HG03558 (cell line): ENCODE measurements around the gene PRPF40A.
A peak's percentile ranks its signal among the peaks of the same experiment; 100 is the strongest.

Experiments used
- ATAC-seq: cut with Tn5 transposase; IDR thresholded peaks from one replicate; pipeline ENCODE4 v1.9.1; 2021; ENCODE audit warnings: moderate number of reproducible peaks; ENCODE audit not compliant: unreplicated experiment; ENCODE audit errors: extremely low read depth

Gene PRPF40A

DNA sequence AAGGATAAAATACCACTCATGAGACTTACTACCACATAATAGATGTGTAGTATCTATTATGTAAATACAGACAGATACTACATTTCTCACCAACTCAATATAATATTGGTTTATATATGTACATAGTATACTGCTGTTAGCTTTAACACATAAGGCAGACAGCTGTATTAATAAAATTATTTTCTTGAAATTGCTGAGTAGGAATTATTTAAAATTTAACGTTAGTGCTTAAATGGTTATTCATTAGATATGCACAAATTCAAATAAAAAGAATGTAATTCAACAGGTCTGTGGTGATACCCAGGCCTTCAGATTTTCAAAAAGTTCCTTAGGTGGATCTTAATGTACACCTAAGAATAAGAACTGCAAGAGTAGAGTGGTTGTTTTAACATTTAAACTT, 59.0 kb downstream of the PRPF40A start:
- no peak for ATAC-seq

GRCh38 chr2:152657043-152657442, 60.2 kb downstream of the PRPF40A start:
- peak; percentile 75 for ATAC-seq

DNA sequence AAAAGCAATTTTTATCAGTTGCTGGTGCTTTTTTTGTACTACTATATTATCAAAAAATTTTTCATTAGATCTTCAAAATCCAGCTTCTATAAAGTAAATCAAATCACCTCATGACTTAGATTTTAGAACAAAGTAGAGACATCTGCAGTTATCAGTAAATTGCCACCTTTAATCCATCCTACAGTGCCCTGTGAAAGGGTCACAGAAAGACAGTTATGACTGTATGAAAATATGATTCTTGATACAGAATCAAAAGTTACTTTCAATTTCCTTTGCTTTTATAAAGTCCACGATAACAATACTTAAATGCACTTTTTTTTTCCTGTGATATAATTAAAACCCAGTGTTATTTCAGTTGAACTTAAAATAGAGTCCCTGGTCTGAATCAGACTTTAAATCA, 61.4 kb downstream of the PRPF40A start:
- no peak for ATAC-seq

DNA sequence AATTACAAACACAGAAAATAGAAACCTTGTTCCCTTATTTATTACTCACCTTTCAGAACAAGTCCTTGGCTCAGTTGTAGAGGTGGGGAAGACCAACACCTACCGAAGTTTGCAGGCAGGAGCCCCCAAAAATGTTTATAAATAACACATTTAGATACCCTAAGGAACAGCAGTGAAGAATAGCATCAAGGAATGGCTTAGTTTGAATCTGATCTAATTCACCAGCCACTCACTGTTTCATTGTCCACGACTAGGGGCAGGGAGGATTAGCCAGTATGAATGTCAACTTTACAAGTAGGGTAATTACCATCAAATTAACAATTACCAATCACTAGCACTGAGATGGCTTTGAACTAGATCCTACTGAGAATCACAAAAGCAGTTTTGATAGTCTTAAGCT, 65.4 kb downstream of the PRPF40A start:
- no peak for ATAC-seq

- no peak for ATAC-seq
Measured at GRCh38 chr2:152650768-152651371, 66.4 kb downstream of the PRPF40A start.

DNA sequence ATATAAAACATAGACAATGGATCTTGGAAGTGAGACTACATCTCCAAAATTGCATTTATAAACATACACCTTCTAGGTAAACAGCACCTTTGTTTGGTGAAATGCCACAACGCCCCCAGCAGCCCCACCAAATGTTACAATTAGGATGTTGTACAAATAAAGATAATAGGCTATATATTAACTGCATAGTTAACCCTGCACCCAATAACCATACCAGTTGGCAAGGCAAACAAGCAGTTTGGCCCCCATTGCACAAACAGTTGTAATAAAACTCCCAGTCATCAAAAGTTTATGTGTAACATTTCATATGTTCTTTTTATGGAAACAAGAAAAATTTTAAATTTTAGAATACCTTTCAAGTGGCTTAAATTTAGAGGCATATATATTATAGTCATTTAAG, 67.3 kb downstream of the PRPF40A start:
- no peak for ATAC-seq

DNA sequence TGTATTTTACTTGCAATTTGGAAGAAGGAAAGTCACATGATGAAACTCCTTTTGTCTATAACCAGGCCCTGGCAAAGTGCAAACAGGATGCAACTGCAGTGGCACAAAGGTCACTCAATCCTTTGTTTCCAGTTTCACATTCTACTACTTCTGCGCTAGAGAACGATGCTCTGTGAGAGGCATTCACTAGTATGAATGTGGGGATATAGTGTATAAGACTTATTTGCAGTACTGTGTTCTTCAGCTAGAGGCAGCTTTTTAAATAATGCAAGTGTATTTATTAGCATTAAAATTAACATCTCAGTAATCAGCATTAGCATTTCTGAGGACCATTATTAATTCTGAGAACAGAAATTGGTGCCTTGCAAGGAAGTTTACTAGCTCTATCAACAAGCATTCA, 68.9 kb downstream of the PRPF40A start:
- no peak for ATAC-seq

GRCh38 chr2:152647552-152647951, 69.7 kb downstream of the PRPF40A start:
- no peak for ATAC-seq

DNA sequence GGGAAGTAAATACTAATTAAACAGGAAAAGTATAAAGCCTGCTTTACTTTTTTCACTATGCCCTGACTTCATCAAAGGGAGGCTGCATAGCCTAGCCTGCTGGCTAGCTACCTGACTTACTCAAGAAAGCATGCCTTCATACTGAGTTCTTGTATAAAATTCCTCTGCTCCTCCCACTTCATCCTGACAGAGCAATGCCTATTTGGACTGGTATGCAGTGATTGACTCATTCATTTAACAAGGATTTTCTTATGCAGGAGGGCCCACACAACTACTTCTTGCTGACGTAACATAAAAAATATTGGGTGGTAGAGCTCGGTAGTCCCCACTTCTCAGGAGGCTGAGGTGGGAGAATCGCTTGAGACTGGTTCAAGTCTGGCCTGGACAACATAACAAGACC, 70.5 kb downstream of the PRPF40A start:
- ATAC-seq: no peak

DNA sequence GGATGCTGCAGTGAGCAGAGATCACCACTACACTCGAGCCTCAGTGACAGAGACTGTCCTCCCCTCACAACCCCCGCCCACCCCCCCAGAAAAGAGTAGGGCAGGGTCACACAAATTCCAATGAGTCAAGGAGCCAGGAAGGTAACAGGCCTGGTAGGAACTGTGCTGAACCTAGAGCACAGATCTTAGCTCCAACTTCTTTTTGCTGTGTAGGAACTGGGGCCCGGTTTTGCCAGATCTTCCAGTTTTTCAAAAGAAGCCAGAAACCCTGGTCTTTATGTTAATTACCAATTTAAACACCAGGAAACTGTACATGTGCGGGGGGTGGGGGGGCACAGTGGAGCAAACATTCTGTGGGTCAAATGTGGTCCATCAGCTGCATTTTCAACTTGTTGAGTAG, 71.0 kb downstream of the PRPF40A start:
- ATAC-seq: no peak

DNA sequence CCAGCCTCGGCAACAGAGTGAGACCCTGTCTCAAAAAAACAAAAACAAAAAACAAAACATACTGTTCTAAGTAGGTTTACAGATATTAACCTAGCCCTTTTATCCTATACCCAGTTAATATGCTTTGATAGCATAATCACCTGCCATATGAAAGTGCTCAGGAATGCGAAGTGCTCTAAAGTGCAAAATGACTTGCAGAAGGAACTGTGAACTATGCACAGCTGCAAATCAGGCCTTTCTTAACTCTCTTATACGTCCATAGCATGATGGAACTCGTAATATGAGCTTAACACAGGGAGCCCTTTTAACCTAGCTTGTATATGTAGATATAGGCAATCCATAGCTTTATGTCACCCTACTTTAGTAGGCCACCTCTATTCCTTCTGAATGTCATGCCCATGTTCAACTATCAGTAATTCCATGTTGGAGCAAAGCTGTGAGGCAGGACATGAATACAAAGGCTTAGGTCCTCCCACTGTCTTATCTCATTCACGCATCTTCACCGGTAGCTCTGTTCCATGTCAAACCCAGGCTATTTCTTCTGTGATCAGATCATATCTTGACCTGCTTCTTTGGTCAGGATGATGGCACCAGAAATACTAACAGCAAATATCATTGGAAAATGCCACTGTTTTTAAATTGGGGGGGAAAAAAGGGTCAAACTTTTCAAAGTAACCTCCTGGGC, 72.9 kb downstream of the PRPF40A start:
- ATAC-seq: no peak

GRCh38 chr2:152638590-152638989, 78.7 kb downstream of the PRPF40A start:
- no peak for ATAC-seq

DNA sequence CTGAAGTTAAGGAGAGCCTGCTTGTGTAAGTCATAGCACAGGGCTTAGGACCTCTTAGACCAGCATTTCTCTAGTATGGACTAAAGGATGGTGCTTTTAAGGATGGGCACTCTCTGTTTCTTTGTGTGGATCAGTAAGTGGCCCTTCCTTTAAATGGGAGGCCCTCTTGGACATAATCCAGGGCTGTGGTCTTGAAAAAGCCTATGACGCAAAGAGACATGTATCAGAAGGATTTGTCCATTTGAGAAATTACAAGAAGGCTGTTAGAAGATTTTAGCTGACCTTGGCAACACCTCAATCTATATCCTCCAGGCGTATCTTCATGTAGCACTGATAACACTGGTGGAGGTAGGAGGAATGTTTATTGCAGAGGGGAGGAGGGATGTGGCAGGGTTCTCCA, 79.2 kb downstream of the PRPF40A start:
- ATAC-seq: no peak

DNA sequence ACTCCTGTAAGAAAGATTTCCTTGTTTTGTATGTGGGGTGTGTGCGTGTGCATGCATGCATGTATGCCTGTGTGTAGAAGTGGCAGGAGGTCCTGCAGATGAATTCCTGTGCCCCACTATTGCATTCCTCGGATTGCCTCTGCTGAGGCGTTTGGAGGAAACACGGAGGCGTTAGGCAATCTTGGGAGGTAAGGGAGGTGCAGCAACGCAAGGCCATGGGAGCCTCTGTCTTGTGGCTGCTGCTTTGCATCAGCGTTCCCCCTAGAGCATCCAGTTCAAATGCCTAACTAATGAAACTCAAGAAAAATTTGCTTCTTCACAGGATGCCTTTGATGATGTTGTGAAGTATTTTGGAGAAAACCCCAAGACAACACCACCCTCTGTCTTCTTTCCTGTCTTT, 80.0 kb downstream of the PRPF40A start:
- no peak for ATAC-seq

DNA sequence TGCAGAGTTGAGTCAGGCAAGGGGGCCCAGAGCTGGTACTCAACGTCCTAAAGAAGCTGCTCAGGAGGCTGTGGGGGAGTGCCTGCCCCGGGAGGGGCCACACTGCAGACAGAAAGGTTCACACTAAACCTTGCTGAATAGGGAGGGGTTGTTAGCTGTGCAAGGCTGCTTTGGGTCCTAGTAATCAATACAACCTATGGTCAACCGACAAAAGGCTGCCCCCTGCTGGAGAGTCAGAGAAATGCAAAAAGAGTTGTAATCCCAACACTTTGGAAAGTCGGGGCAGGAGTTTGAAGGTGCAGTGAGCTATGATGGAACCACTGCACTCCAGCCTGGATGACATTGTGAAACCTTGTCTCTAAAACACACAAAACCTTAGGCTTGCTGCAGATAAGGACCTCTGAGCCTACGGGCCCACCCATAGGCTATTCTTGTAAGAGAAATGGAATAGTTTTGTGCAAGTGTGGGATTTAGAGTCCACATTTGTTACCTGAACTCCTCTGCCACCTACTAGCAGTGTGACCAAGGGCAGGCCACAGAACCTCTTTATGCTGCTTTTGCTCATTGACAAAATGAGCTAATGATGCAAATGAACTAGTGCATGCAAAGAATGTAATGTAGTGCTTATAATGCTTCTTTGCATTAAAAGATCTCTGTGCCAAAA, 81.5 kb downstream of the PRPF40A start:
- peak; percentile 68 for ATAC-seq

GRCh38 chr2:152632736-152633135, 84.5 kb downstream of the PRPF40A start:
- ATAC-seq: no peak

GRCh38 chr2:152630466-152630865, 86.8 kb downstream of the PRPF40A start:
- no peak for ATAC-seq

GRCh38 chr2:152629202-152629601, 88.1 kb downstream of the PRPF40A start:
- no peak for ATAC-seq

- no peak for ATAC-seq
Measured at GRCh38 chr2:152627351-152627957, 89.8 kb downstream of the PRPF40A start.

GRCh38 chr2:152626911-152627339, 90.3 kb downstream of the PRPF40A start:
- no peak for ATAC-seq

DNA sequence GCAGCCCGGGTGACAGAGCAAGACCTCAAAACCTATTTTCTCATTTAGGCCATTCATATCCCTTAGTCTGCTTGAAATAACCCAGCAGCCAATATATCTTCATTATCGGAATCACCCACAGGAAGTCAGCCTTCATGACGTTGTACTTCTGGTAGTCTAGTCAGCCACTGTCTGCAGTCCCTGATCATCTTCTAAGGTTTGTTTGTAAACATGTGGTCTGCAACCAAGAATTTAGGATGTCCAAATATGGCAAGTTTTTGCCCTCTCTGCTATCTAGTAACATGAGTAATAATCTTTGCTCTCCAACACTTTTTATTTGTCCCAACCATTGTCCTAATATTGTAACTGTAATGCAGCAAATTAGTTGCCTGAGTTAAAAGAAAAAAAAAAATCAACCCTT, 92.5 kb downstream of the PRPF40A start:
- ATAC-seq: no peak
